HG03039 (cell line): ENCODE results near the gene SLC27A4.
A peak's percentile ranks its signal among the peaks of the same experiment; 100 is the strongest.
"Not testable (repeated sequence)": the region's sequence is repeated elsewhere in the genome, so short reads cannot be mapped to it uniquely, and the experiment has no call there.

Experiments used
- ATAC-seq: cut with Tn5 transposase; IDR thresholded peaks from one replicate; pipeline ENCODE4 v1.9.1; 2021; ENCODE audit warnings: mild to moderate bottlenecking, moderate library complexity; ENCODE audit not compliant: unreplicated experiment

Gene SLC27A4

GRCh38 chr9:128323791-128324190, 16.5 kb upstream of the SLC27A4 start:
- no peak for ATAC-seq

- no peak for ATAC-seq
Observed at GRCh38 chr9:128324401-128324800, 15.9 kb upstream of the SLC27A4 start.

- ATAC-seq: no peak
Observed at GRCh38 chr9:128325629-128326028, 14.7 kb upstream of the SLC27A4 start.

GRCh38 chr9:128333451-128333869, 6.9 kb upstream of the SLC27A4 start:
- ATAC-seq: no peak

- ATAC-seq: no peak
Observed at GRCh38 chr9:128335161-128335560, 5.2 kb upstream of the SLC27A4 start.

- no peak for ATAC-seq
Observed at GRCh38 chr9:128335914-128336313, 4.4 kb upstream of the SLC27A4 start.

GRCh38 chr9:128337936-128338335, 2.4 kb upstream of the SLC27A4 start:
- no peak for ATAC-seq

- ATAC-seq: not testable (repeated sequence)
Observed at GRCh38 chr9:128338852-128339614, 1.3 kb upstream of the SLC27A4 start.

GRCh38 chr9:128340691-128341434, 536 bp downstream of the SLC27A4 start:
- ATAC-seq: peak; percentile 27

GRCh38 chr9:128341435-128341849, 1.1 kb downstream of the SLC27A4 start:
- ATAC-seq: no peak

GRCh38 chr9:128342971-128343680, 2.8 kb downstream of the SLC27A4 start:
- no peak for ATAC-seq

- no peak for ATAC-seq
Observed at GRCh38 chr9:128343855-128344254, 3.5 kb downstream of the SLC27A4 start.

GRCh38 chr9:128344931-128345605, 4.7 kb downstream of the SLC27A4 start:
- no peak for ATAC-seq

- ATAC-seq: no peak
Observed at GRCh38 chr9:128349125-128349524, 8.8 kb downstream of the SLC27A4 start.

- no peak for ATAC-seq
Observed at GRCh38 chr9:128349772-128350171, 9.4 kb downstream of the SLC27A4 start.

- ATAC-seq: no peak
Observed at GRCh38 chr9:128355451-128355850, 15.1 kb downstream of the SLC27A4 start.

- ATAC-seq: no peak
Observed at GRCh38 chr9:128358090-128358489, 17.8 kb downstream of the SLC27A4 start.

- no peak for ATAC-seq
Observed at GRCh38 chr9:128358861-128359260, 18.5 kb downstream of the SLC27A4 start.

GRCh38 chr9:128360826-128361225, 20.5 kb downstream of the SLC27A4 start:
- no peak for ATAC-seq

GRCh38 chr9:128361296-128361985, 21.1 kb downstream of the SLC27A4 start:
- ATAC-seq: no peak
